BLaER1 (cell line): Measurements from ENCODE around the gene NCKAP5.

Experiments used
- H3K27ac ChIP-seq: shearing (Covaris generic); formaldehyde crosslinking; 2 replicates; pipeline ENCODE4 v1.8.1; 2022
- H3K27me3 ChIP-seq: shearing (Covaris generic); formaldehyde crosslinking; 2 replicates; pipeline ENCODE4 v1.8.1; 2022
- H3K36me3 ChIP-seq: shearing (Covaris generic); formaldehyde crosslinking; 2 replicates; pipeline ENCODE4 v1.8.1; 2022
- H3K4me1 ChIP-seq: shearing (Covaris generic); formaldehyde crosslinking; 2 replicates; pipeline ENCODE4 v1.8.1; 2022
- H3K4me2 ChIP-seq: shearing (Covaris generic); formaldehyde crosslinking; 2 replicates; pipeline ENCODE4 v1.8.1; 2022
- H3K4me3 ChIP-seq: shearing (Covaris generic); formaldehyde crosslinking; 2 replicates; pipeline ENCODE4 v1.8.1; 2022
- H3K9ac ChIP-seq: shearing (Covaris generic); formaldehyde crosslinking; 2 replicates; pipeline ENCODE4 v1.8.1; 2022
- H3K9me3 ChIP-seq: shearing (Covaris generic); formaldehyde crosslinking; 2 replicates; pipeline ENCODE4 v1.8.1; 2022
- H4K20me1 ChIP-seq: shearing (Covaris generic); formaldehyde crosslinking; 2 replicates; pipeline ENCODE4 v1.8.1; 2022
- Cebpa-rat ChIP-seq: shearing (Covaris generic); IDR thresholded peaks from 2 replicates; pipeline ENCODE4 v1.8.1; 2022

The NCKAP5 gene

DNA sequence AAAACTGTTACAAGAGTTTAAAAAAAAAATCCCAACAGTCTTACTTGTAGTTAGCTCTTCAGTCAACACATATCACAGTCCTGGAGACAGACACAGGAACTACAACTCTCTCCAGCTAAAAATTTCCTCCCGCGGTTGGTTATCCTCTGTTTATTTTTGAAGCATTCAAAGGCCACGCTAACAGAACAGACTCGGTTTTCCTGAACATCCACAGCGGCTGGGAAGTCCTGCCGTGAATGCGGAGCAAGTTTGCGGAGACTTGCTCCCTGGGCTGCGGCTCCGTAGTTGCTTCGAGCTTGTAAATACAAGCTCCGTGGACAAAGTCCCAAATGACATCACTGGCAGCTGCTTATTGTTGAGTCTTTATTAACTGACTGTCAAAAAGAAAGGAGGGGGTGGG is at the start of gene NCKAP5:
Gene NCKAP5 (minus strand): TSS at position 292 of the 400 bp plus-strand sequence. CDS start 50,937 bp downstream, outside the sequence.
- H3K9me3 ChIP-seq: peaks cover 11% of the 10 kb centered on the region; the same call in 1 of the 2 replicates
- peaks cover 49% of the 10 kb centered on the region for H3K27me3 ChIP-seq
- peaks cover 83% of the 10 kb centered on the region for H3K4me1 ChIP-seq

DNA sequence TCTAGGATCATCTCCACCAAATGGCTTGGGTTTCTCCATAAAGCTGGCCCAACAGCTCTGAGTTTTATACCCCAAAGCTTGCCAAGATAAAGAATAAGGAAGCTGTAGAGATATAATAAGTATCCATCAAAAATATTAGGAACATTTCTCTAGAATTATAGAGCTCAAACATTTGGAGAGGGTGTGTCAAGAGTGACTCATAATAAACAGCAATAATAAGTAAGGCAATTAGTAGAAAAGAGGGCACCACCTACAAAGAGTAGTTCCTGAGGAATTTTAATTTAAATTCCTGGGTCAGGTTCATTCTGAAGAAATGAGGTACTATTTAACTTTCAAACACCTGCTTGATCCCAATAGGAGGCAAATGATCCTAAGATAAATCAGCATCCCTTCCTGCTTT is 41.4 kb upstream of the NCKAP5 start:
- Histone ChIP-seq H3K9ac (no peak overlapping the region), H4K20me1 (no peaks in the 10 kb centered on the region), H3K27me3 (no peaks in the 10 kb centered on the region), H3K9me3 (0 out of 2 replicates have a peak, but pooled peaks cover 7% of the 10 kb centered on the region), H3K36me3 (no peaks in the 10 kb centered on the region), H3K4me3 (no peak overlapping the region), H3K4me2 (no peak overlapping the region), H3K27ac (no peak overlapping the region), H3K4me1 (no peaks in the 10 kb centered on the region)
- no peak for TF ChIP-seq Cebpa-rat

More for the DNA sequence above, at the start of gene NCKAP5:
- Histone ChIP-seq H3K4me3 (peak within 1 kb of the TSS; percentile 51), H4K20me1 (no peaks in the 10 kb centered on the region), H3K9ac (0 out of 2 replicates have a peak within 1 kb of the TSS, but pooled peaks have one; percentile 25), H3K4me2 (peak within 1 kb of the TSS; percentile 79), H3K27ac (no peak within 1 kb of the TSS), H3K36me3 (no peaks in the 10 kb centered on the region; the same call in 1 of the 2 replicates)
- no peak for TF ChIP-seq Cebpa-rat

DNA sequence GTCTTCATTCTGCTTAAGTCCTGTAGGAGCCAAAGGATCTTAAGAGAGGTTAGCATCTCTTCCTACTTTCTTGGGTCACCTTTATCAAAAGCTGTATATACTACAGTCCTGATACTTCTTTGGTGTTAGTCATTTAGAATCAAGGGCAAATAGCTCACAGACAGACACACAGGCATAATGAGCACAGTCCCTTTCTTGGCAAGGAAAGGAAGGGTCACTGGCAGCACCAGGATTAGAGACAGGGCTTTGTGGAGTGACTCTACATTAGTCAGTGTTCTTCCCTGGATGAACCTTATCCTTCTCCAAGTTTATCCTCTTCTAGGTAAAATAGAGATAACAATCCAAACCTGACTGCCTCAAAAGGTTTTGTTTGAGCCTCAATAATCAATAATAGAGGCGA is 40.0 kb upstream of the NCKAP5 start:
- H3K9ac ChIP-seq: no peak overlapping the region
- TF ChIP-seq Cebpa-rat: no peak
- no peaks in the 10 kb centered on the region for H3K27me3 ChIP-seq
- H3K36me3 ChIP-seq: no peaks in the 10 kb centered on the region
- H3K4me2 ChIP-seq: no peak overlapping the region
- no peaks in the 10 kb centered on the region for H3K9me3 ChIP-seq
- no peaks in the 10 kb centered on the region for H4K20me1 ChIP-seq
- H3K27ac ChIP-seq: no peak overlapping the region
- no peaks in the 10 kb centered on the region for H3K4me1 ChIP-seq
- H3K4me3 ChIP-seq: no peak overlapping the region

DNA sequence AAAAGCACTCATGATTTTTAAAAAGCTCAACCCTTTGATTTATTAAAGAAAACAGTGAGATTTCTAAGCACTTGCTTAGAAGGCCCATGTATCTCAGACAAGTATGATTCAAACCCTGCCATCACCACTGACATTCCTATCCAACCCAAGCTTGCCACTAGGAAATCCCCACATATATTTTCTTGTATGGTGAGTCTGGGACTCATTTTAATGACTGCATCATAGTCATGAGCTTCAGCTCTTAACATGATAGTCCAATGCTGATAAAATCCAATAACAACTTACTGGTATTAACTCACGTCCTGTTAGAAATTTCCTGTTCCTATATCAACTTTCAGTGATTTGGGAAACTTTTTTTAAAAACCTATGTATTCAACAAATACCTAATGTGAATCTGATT is 39.4 kb upstream of the NCKAP5 start:
- Histone ChIP-seq H3K9me3 (no peaks in the 10 kb centered on the region), H3K4me1 (no peaks in the 10 kb centered on the region), H4K20me1 (no peaks in the 10 kb centered on the region), H3K27ac (no peak overlapping the region), H3K36me3 (no peaks in the 10 kb centered on the region), H3K4me2 (no peak overlapping the region), H3K27me3 (no peaks in the 10 kb centered on the region), H3K4me3 (no peak overlapping the region), H3K9ac (no peak overlapping the region)
- no peak for TF ChIP-seq Cebpa-rat

DNA sequence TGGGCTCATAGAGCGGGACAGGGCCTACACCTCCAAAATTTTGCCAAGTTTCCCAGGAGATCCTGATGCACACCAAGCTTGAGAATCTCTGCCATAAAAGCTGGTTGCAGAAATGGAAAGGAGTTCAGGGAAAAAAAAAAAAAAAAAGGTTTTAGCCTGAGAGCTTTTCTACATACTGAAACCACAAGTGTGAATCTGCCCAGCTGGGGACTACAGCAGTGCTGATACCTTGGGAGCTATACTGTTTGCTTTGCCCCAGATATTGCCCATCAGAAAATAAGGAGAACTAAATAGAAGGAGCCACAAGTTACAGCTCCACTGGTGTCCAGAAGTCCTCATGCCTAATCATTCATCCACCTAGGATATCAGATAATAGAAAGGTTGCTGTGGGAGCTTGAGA is 38.4 kb upstream of the NCKAP5 start:
- Histone ChIP-seq H3K4me2 (no peak overlapping the region), H3K27ac (no peak overlapping the region), H3K27me3 (no peaks in the 10 kb centered on the region), H3K9ac (no peak overlapping the region), H3K9me3 (no peaks in the 10 kb centered on the region), H3K4me3 (no peak overlapping the region), H4K20me1 (no peaks in the 10 kb centered on the region), H3K4me1 (peaks cover 4% of the 10 kb centered on the region; the same call in 1 of the 2 replicates), H3K36me3 (no peaks in the 10 kb centered on the region)
- no peak for TF ChIP-seq Cebpa-rat

DNA sequence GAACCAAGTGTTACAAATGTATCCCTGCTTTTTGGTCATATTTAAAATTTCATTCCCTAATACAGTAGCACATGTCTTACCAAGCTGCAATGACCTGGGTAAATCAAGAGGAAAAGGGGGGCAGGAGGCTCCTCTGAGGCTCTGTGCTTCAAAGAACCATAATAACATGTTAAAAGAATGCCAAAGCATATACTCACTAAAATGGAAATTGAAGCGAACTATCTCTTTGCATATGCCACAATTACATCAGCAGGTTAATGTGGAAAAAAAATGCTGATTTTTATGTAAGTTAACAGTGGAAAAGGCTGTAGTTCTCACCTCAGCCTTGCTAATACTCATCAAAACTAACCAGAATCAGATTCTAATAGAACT is 37.5 kb upstream of the NCKAP5 start:
- no peak overlapping the region for H3K27ac ChIP-seq
- H3K4me3 ChIP-seq: no peak overlapping the region
- no peaks in the 10 kb centered on the region for H4K20me1 ChIP-seq
- TF ChIP-seq Cebpa-rat: no peak
- H3K9me3 ChIP-seq: no peaks in the 10 kb centered on the region
- no peaks in the 10 kb centered on the region for H3K36me3 ChIP-seq
- no peaks in the 10 kb centered on the region for H3K27me3 ChIP-seq
- no peak overlapping the region for H3K9ac ChIP-seq
- H3K4me2 ChIP-seq: no peak overlapping the region
- H3K4me1 ChIP-seq: peaks cover 8% of the 10 kb centered on the region; the same call in 1 of the 2 replicates

DNA sequence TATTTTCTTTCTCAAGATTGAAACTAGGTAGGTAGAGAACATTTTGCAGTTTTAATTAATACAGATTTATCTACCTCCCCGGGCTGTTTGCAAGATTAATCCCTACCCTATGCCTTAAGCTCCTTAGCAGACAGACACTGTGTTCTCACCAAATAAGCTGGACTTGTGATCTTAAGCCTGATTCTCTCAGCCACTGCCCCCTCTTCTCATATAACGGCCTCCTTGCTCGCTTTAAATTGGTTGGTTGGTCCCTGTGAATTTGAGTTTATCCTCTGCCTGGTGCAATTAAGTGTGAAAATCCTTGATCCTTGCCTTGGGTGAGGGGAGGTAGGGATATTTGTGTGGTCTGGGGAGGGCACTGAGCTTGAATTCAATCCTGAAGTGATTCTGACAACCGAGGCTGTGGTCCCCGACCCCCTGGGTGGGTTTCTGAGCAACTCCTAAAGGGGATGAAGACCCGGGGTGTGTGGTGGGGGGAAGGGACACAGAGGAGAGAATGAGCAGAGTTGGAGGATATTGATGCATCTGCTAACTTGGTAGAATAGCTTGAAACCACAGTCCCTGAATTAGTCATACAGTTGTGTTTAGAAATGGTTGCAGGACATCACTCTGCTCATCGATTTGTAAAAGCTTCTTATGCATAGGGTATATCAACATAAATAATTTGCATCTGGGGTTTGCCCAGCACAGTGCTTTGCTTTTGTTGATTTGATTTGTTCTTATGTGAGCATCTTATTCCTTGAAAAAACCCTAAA is 36.9 kb upstream of the NCKAP5 start:
- no peaks in the 10 kb centered on the region for H4K20me1 ChIP-seq
- no peak overlapping the region for H3K4me2 ChIP-seq
- H3K9me3 ChIP-seq: no peaks in the 10 kb centered on the region
- H3K27ac ChIP-seq: no peak overlapping the region
- no peaks in the 10 kb centered on the region for H3K36me3 ChIP-seq
- no peak overlapping the region for H3K9ac ChIP-seq
- H3K27me3 ChIP-seq: no peaks in the 10 kb centered on the region
- no peak overlapping the region for H3K4me3 ChIP-seq
- peaks cover 12% of the 10 kb centered on the region for H3K4me1 ChIP-seq
- no peak for TF ChIP-seq Cebpa-rat

DNA sequence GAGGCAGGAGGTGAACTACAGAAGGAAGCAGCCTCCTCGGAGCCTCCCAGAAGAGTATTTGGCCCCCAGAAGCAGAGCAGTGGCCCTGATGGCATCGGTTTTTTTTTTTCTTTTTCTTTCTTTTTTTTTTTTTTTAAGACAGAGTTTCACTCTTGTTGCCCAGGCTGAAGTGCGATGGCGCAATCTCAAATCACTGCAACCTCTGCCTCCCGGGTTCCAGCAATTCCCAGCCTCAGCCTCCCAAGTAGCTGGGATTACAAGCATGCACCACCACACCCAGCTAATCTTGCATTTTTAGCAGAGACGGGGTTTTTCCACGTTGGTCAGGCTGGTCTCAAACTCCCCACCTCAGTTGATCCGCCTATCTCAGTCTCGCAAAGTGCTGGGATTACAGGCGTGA is 34.8 kb upstream of the NCKAP5 start:
- Histone ChIP-seq H3K4me3 (no peak overlapping the region), H3K4me2 (no peak overlapping the region), H3K27me3 (no peaks in the 10 kb centered on the region), H4K20me1 (no peaks in the 10 kb centered on the region), H3K9me3 (no peaks in the 10 kb centered on the region), H3K27ac (no peak overlapping the region), H3K36me3 (no peaks in the 10 kb centered on the region), H3K4me1 (peaks cover 14% of the 10 kb centered on the region), H3K9ac (no peak overlapping the region)
- TF ChIP-seq Cebpa-rat: peak; percentile 11; the same call in 1 of the 2 replicates

DNA sequence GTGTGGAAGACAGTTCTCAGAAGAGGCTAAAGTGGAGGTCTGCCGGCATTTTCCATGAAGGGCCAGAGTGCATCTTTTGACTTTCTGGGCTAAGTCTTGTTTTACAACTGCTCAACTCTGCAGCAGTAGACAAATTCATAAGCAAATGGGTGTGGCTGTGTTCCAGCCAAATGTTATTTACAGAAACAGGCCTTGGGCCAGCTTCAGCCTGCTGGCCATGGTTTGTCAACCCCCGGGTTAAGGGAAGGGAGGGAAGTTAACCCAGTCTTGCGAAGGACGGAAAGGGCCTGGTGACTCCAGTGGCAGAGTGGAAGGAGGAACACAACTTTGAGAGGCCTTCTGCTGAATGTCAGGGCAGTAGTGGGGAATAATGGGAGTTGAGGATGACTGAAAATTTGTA is 34.3 kb upstream of the NCKAP5 start:
- Histone ChIP-seq H3K4me2 (no peak overlapping the region), H3K27me3 (no peaks in the 10 kb centered on the region), H3K4me3 (no peak overlapping the region), H3K36me3 (no peaks in the 10 kb centered on the region), H3K9ac (no peak overlapping the region), H3K4me1 (peaks cover 14% of the 10 kb centered on the region), H4K20me1 (no peaks in the 10 kb centered on the region), H3K27ac (no peak overlapping the region), H3K9me3 (no peaks in the 10 kb centered on the region)
- TF ChIP-seq Cebpa-rat: no peak

DNA sequence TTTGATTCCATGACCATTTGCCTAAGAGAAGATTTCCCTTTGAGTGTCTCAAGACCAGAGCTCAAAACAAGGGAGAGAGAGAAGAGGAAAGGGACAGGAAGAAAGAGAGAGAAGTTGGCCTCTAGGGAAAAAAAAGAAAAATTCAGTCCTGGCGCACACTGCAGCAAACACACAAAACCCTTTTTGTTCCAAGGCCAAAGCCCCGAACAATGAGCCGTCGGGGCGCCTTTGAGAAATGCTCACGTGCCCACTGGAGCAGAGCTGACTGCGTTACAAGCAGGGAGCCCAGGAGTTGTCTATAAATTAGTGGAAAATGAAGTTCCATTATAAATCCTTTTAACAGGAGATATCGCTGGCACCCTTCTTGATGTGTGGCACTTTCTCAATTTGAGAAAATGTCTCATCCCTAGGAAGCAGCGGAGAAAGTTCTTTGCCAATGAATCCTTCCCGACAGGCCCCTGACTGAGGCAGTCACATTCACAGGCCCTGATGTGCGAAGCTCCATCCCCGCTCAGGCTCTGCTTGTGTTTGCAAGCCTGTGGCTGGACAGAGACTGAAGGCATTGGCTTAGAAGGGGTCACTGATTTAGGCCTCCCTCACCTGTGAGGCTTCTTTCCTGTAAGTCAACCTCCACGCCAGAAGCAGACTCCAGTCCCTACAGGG is 32.1 kb upstream of the NCKAP5 start:
- Histone ChIP-seq H3K9me3 (no peaks in the 10 kb centered on the region), H3K4me2 (0 out of 2 replicates have a peak overlapping the region, but pooled peaks have one; percentile 18), H3K4me3 (no peak overlapping the region), H3K27me3 (no peaks in the 10 kb centered on the region), H3K4me1 (peaks cover 26% of the 10 kb centered on the region), H3K9ac (no peak overlapping the region), H4K20me1 (no peaks in the 10 kb centered on the region), H3K27ac (no peak overlapping the region), H3K36me3 (no peaks in the 10 kb centered on the region)
- TF ChIP-seq Cebpa-rat: no peak
